SU-DHL-6 (cell line): ENCODE measurements around the gene NCDN.

Source experiments
- EZH2phosphoT487 ChIP-seq: fragments of 200-600 bp; sonication (generic), shearing (Covaris generic); conservative IDR thresholded peaks from 2 replicates; pipeline ENCODE4 v1.6.1; 2018; ENCODE audit warnings: mild to moderate bottlenecking, antibody characterized with exemption, low read length, moderate library complexity, mixed read lengths
- TF ChIP-seq, protein P1 (sequence below): fragments of 200-600 bp; sonication (generic); IDR thresholded peaks from one replicate; pipeline ENCODE4 v1.5.1; 2017; ENCODE audit warnings: antibody characterized with exemption, mild to moderate bottlenecking, low read length, moderate library complexity; ENCODE audit not compliant: insufficient read depth, poor library complexity, severe bottlenecking

DNA sequence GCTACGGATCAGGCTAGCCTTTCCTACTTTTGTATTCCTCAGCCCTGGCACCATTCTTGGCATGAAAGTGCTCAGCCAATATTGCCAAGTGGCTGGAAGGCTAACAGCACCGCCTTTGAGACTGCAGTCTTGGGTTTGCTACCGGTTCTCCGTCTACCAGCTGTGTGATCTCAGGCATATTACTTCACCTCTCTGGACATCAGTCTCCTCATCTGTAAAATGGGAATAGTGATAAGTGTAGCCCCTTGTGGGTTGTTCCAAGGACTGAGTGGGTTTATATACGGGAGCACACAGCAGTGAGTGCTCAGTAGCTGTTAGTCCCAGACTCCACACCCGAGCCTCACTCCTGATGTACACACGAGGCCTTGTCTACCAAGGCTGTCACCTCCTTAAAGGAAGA lies 29.2 kb downstream of the NCDN start:
- TF ChIP-seq, protein P1, sequence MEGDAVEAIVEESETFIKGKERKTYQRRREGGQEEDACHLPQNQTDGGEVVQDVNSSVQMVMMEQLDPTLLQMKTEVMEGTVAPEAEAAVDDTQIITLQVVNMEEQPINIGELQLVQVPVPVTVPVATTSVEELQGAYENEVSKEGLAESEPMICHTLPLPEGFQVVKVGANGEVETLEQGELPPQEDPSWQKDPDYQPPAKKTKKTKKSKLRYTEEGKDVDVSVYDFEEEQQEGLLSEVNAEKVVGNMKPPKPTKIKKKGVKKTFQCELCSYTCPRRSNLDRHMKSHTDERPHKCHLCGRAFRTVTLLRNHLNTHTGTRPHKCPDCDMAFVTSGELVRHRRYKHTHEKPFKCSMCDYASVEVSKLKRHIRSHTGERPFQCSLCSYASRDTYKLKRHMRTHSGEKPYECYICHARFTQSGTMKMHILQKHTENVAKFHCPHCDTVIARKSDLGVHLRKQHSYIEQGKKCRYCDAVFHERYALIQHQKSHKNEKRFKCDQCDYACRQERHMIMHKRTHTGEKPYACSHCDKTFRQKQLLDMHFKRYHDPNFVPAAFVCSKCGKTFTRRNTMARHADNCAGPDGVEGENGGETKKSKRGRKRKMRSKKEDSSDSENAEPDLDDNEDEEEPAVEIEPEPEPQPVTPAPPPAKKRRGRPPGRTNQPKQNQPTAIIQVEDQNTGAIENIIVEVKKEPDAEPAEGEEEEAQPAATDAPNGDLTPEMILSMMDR: no peak
- no peak for TF ChIP-seq EZH2phosphoT487
